HG03442 (cell line): ENCODE data around the gene IL5.

Source experiments
- ATAC-seq: cut with Tn5 transposase; IDR thresholded peaks from one replicate; pipeline ENCODE4 v1.9.1; 2021; ENCODE audit warnings: mild to moderate bottlenecking, moderate library complexity; ENCODE audit not compliant: unreplicated experiment

IL5 gene

GRCh38 chr5:132499440-132500243 is 43.7 kb downstream of the IL5 start:
- ATAC-seq = no peak

- ATAC-seq = no peak
Observed at GRCh38 chr5:132498686-132499271, 44.5 kb downstream of the IL5 start.

DNA sequence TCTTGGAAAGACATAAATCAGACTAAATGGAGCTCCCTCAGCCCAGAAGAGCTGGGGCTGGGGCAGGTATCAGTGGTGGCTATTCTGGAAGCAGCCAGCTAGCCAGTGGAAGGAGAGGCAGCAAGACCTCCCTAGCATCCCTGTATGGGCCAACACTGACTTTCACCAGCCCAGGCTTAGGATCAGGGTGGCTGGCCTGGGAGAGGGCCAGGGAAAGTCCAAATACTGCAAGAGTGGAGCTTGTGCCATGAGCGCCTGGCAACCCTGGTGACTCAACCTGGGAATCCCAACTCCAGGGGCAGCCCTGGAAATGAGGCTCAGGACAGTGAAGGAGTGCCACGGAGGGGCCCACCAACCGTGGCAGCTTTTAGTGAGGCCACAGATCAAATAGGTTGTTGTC is 45.2 kb downstream of the IL5 start:
- ATAC-seq = no peak

DNA sequence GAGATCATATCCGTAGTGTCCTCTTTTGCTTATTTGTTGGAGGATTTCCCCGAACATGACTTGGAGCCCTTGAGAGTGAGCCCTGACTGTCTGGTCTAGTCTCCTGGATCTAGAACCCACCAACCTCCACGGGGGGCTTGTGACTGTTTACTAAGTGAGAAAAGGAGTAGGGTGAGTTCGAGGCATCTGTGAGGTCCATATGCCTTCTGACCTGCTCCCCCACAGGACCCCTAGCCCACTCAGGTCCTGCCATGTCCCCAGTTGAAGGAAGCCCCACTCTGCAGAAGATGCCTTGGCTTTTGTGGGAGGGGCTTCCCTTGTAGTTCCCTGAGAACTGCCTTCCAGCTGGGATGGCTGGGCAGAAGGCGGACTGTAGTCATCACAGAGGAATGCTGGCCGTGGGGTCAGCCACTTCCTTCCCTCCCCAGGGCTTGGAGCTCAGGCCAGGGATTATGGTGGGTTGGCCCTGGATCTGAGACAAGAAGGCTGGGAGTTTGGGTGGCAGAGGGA is 45.8 kb downstream of the IL5 start:
- no peak for ATAC-seq

DNA sequence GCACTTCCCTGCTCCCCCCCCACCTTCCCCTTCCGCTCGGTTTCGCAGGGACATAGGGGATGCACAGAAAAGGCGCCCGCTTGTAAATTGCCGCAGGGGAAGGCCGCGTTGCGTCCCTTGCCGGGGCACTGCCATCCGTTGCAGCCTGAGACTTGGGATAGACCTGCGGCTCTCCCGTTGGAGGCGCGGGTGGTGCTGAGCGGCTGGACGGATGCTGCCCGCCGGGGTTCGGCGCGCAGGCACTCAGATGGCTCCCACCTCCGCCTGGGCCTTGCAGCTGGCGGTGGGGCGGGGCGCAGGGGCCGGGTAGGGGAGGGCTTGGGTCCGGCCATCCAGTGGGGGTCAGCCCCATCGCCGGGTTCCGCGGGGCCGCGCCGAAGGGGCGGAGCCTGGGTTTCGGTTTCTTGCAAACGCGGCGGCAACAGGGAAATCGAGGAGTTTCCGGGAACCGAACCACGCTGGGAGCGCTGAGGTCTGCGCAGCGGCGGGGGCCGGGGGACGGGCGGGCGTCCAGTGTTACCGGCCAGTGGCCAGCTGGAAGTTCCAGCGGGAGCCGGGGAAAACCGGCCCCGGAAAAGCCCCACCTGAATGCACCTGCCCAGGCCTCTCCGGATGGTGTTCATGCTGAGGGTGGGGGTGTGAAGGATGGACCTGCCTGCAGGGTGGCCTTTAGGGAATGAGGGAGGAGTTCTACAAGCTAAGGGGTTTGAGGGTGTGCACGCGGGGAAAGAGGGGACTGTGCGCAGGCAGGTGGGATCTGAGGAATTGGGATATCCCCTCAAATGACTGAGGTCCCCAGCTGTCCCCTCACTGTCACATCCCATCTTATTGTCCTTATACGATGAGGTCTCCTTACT is 46.5 kb downstream of the IL5 start:
- peak; percentile 34 for ATAC-seq

DNA sequence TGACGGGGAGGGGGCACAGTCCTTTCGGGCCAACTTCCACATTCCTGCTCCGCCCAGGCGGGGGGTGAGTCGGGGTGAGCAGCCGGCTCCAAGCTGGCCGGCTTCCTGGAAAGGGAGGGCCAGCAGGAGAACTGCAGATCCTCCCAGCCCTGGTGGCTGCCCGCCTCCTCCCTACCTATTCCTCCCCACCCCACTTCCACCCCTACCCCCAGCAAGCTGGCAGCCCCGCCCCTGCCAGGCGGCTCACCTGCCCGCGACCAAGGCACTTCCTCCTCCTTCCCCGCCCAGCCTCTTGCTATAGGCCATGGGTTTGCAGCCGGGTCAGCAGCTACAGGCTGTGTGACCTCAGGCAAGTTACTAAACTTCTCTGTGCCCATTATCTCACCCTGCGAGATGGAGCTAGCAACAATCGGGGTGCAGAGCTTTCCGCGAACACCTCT is 47.1 kb downstream of the IL5 start:
- peak; percentile 33 for ATAC-seq

DNA sequence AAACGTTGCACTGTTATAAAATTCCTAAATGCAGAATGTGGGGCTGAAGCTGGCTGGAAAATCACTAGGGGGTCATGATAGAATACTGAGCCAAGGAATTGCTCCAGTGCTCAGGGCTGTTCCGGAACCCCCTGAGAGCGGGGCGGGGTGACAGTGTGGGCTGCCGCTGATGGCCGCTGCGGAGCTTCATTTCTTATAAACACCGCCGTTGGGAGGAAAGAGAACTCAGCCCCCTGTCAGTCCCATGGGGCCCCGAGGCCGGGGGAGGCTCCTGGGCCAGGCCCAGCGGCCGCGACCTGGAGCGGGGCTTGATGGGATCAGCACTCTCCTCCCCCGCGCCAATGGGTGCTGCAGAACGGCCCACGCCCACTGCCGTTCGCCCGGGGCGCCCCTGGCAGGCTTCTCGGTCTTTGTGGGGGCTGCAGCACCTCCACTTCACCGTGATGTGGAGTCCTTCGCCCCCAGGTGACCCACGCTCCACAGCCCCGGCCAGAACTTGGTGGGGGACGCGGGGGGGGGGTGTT is 47.6 kb downstream of the IL5 start:
- peak; percentile 31 for ATAC-seq

DNA sequence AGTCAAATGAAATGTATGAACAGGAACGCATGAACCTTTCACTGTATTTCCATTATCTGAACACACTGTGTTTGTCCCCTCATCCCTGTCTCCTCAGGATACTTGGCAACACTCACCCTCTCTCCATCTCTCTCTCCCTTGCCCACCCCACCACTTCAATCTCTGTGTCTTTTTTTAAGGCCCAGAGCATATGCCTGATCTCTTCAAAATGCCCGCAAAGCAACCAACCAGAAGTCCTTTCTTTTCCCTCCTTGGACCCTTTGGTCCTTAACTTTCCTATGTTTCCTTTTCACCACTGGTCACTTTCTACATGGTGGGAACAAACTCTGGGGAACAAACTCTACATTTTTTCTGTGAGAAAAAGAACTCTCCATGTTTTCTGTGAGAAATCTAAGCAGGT is 49.5 kb downstream of the IL5 start:
- no peak for ATAC-seq

- no peak for ATAC-seq
Observed at GRCh38 chr5:132493241-132493640, 50.1 kb downstream of the IL5 start.

DNA sequence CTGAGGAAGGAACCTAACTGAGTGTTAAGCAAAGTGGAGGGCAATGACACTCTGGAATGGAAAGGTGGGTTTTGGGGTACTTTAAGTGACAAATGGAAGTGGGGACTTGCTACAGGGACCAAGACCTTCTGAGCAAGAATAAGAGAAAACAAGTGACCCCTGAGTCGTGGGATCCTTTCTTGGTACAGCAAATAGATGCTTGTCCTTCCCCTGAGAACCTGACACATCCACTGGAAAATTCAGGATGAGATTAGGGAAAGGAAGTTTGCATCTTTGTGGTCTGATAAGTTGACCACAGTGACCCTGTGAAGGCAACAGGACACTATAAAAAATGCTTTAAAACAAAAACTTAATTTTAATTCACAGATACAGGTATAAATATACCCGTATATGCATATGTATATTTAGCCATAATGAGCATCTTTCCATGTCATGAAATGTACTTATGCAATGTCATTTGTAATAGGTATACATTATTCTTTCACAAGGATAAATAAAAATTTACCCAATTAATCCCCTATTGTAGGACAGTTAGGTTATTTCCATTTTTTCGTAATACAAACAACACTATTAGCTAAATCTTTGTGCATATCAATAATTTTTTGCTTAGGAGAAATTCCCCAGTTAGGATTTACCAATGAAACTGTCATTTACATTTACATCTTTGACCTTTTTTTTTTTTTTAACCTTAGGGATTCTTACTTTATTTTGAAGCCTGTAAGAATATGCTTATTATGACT is 50.8 kb downstream of the IL5 start:
- no peak for ATAC-seq
